Uterus (tissue), 2 donors: Measurements from ENCODE around the gene STXBP5L.
"Not testable (repeated sequence)": the region's sequence is repeated elsewhere in the genome, so short reads cannot be mapped to it uniquely, and the experiment has no call there.

Experiments used
- CTCF ChIP-seq, 4 experiments: fragments of 200-600 bp in 2 of 4; fragments of 450-650 bp in 2 of 4; sonication (generic) in 2 of 4; IDR thresholded peaks; one replicate each; pipeline ENCODE4 v1.5.1; 2016 to 2019; ENCODE audit warnings: antibody characterized with exemption in 4 of 4, mild to moderate bottlenecking in 2 of 4, moderate library complexity in 1 of 4
- POLR2A ChIP-seq, 2 donors: fragments of 450-650 bp; IDR thresholded peaks; one replicate each; pipeline ENCODE4 v1.6.1; 2016; ENCODE audit warnings: antibody characterized with exemption in 2 of 2, mild to moderate bottlenecking in 1 of 2, moderate library complexity in 1 of 2

- TF ChIP-seq CTCF, POLR2A (IDR thresholded peaks at IDR 0.05): not testable (repeated sequence)
Measured at GRCh38 chr3:121190626-121191025, 282.6 kb downstream of the STXBP5L start.
